HG02970 (cell line): Measurements from ENCODE around the gene SNRPB.

Source experiments
- ATAC-seq: cut with Tn5 transposase; IDR thresholded peaks from one replicate; pipeline ENCODE4 v1.9.1; 2021; ENCODE audit warnings: mild to moderate bottlenecking, moderate library complexity, moderate number of reproducible peaks; ENCODE audit not compliant: unreplicated experiment, low FRiP score

Gene SNRPB

GRCh38 chr20:2430538-2430937 is 40.1 kb downstream of the SNRPB start:
- ATAC-seq, result no peak

GRCh38 chr20:2429051-2429450 is 41.5 kb downstream of the SNRPB start:
- ATAC-seq, result no peak

GRCh38 chr20:2421247-2421646 is 49.3 kb downstream of the SNRPB start:
- ATAC-seq, result no peak

- no peak for ATAC-seq
Measured at GRCh38 chr20:2420510-2420909, 50.1 kb downstream of the SNRPB start.

GRCh38 chr20:2418388-2418787 is 52.2 kb downstream of the SNRPB start:
- no peak for ATAC-seq

GRCh38 chr20:2417213-2417541 is 53.4 kb downstream of the SNRPB start:
- no peak for ATAC-seq

- no peak for ATAC-seq
Measured at GRCh38 chr20:2416541-2417212, 53.9 kb downstream of the SNRPB start.
